Osteocyte (in vitro differentiated cells): ENCODE results near the gene MYMK. TPM values are rescaled to one million over a fixed set of nuclear protein-coding genes. Genes with fewer than 3 reads are reported as not detected.

Experiments used
- DNase-seq: peaks from one replicate; pipeline ENCODE4 v3.0.0; 2021; ENCODE audit warnings: mixed read lengths; ENCODE audit not compliant: unreplicated experiment; ENCODE audit errors: extremely low spot score
- H3K27ac Mint-ChIP-seq: one replicate; pipeline ENCODE4 v1.8.0; 2021; ENCODE audit warnings: mild to moderate bottlenecking, mixed read lengths; ENCODE audit not compliant: unreplicated experiment
- H3K27me3 Mint-ChIP-seq: one replicate; pipeline ENCODE4 v1.8.0; 2021; ENCODE audit warnings: mixed read lengths; ENCODE audit not compliant: unreplicated experiment
- H3K36me3 Mint-ChIP-seq: one replicate; pipeline ENCODE4 v1.8.0; 2021; ENCODE audit warnings: mixed read lengths; ENCODE audit not compliant: unreplicated experiment
- H3K4me1 Mint-ChIP-seq: one replicate; pipeline ENCODE4 v1.8.0; 2021; ENCODE audit warnings: mixed read lengths; ENCODE audit not compliant: unreplicated experiment
- H3K4me3 Mint-ChIP-seq: one replicate; pipeline ENCODE4 v1.8.0; 2021; ENCODE audit warnings: mild to moderate bottlenecking, moderate library complexity, mixed read lengths; ENCODE audit not compliant: unreplicated experiment
- H3K9me3 Mint-ChIP-seq: one replicate; pipeline ENCODE4 v1.8.0; 2021; ENCODE audit warnings: mixed read lengths; ENCODE audit not compliant: unreplicated experiment
- CTCF ChIP-seq: fragments of 200-600 bp; sonication (generic); IDR thresholded peaks from 2 replicates; pipeline ENCODE4 v1.5.0; 2021; ENCODE audit warnings: antibody characterized with exemption, mild to moderate bottlenecking, moderate library complexity
- total RNA-seq: library from RNA; stranded (reverse); gene quantifications from 2 replicates; pipeline ENCODE4 v1.2.1, GENCODE V29; 2021

Gene MYMK
- total RNA-seq, 1 donor from 2014 or later, result not detected

DNA sequence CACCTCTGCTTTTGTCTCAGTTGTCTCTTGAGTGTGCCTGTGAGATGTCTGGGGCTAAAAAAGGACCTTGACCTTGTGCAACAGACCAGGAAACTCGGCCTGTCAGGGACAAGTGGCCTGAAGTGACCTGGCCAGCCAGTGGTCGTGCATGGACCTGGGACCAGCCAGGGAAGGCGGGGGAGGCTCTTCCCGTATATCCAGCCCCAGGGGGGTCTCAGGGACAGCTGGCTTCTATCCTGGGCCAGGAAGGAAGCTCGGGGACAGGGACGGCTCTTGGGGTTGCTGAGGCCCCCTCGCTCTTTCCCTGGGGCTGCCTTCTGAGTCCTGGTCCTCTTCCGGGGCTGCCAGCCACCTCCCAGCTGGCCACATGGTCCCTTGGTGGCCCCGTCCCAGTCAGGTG lies 6.5 kb upstream of the MYMK start:
- peaks cover 9% of the 10 kb centered on the region for H3K27me3 Mint-ChIP-seq
- H3K36me3 Mint-ChIP-seq, result no peaks in the 10 kb centered on the region
- H3K4me1 Mint-ChIP-seq, result peaks cover 22% of the 10 kb centered on the region
- no peak for DNase-seq
- no peaks in the 10 kb centered on the region for H3K9me3 Mint-ChIP-seq
- no peak overlapping the region for H3K4me3 Mint-ChIP-seq
- TF ChIP-seq CTCF, result no peak
- no peak overlapping the region for H3K27ac Mint-ChIP-seq

- TF ChIP-seq CTCF, result no peak
- Mint-ChIP-seq H3K4me1 (peaks cover 28% of the 10 kb centered on the region), H3K27ac (no peak overlapping the region), H3K36me3 (no peaks in the 10 kb centered on the region), H3K4me3 (no peak overlapping the region), H3K27me3 (peaks cover 9% of the 10 kb centered on the region), H3K9me3 (no peaks in the 10 kb centered on the region)
- DNase-seq, result no peak
These were observed 5.1 kb upstream of the MYMK start for GRCh38 chr9:133529874-133530273.

- no peak overlapping the region for H3K4me3 Mint-ChIP-seq
These were observed 4.7 kb upstream of the MYMK start for GRCh38 chr9:133529457-133529856.

DNA sequence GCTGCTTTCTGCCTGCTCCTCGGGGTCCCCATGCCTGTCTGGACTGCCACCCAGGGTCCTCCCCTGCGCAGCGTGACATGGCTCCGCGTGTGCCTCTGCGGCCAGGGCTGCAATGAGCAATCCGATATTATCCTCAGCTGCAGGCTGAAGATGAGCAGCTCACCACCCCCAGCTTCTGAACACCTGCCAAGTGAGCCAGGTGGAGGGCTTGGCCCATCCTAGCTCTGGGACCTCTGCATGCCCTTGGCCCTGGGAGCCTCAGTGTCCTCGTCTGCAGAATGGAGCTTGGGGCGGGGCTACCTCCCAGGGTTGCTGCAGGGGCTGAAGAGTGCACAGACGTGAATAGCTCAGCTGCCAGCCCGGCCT lies 4.1 kb upstream of the MYMK start:
- DNase-seq, result no peak
- Mint-ChIP-seq H3K4me3 (no peak overlapping the region), H3K27ac (no peak overlapping the region), H3K4me1 (peaks cover 25% of the 10 kb centered on the region), H3K9me3 (no peaks in the 10 kb centered on the region), H3K36me3 (no peaks in the 10 kb centered on the region), H3K27me3 (peaks cover 9% of the 10 kb centered on the region)
- no peak for TF ChIP-seq CTCF

More at GRCh38 chr9:133529457-133529856, 4.7 kb upstream of the MYMK start:
- peaks cover 9% of the 10 kb centered on the region for H3K27me3 Mint-ChIP-seq
- no peaks in the 10 kb centered on the region for H3K36me3 Mint-ChIP-seq
- H3K4me1 Mint-ChIP-seq, result peaks cover 28% of the 10 kb centered on the region
- DNase-seq, result no peak
- no peak for TF ChIP-seq CTCF
- no peaks in the 10 kb centered on the region for H3K9me3 Mint-ChIP-seq
- no peak overlapping the region for H3K27ac Mint-ChIP-seq

GRCh38 chr9:133528001-133528875 lies 3.5 kb upstream of the MYMK start:
- no peaks in the 10 kb centered on the region for H3K9me3 Mint-ChIP-seq
- no peak for DNase-seq
- no peak overlapping the region for H3K4me3 Mint-ChIP-seq
- TF ChIP-seq CTCF, result no peak
- H3K27ac Mint-ChIP-seq, result no peak overlapping the region
- peaks cover 22% of the 10 kb centered on the region for H3K4me1 Mint-ChIP-seq
- H3K27me3 Mint-ChIP-seq, result peaks cover 5% of the 10 kb centered on the region
- H3K36me3 Mint-ChIP-seq, result no peaks in the 10 kb centered on the region
